GM20431 (cell line): ENCODE data around the gene CHMP4A.

Experiments used
- in situ Hi-C: fragments of 300-500 bp; cut with MseI, MboI; formaldehyde crosslinking; loops from one replicate; pipeline ENCODE4 v1.15.0; 2020; ENCODE audit warnings: low sequenced_read_pairs; ENCODE audit not compliant: unreplicated experiment

Gene CHMP4A

GRCh38 chr14:24198814-24199524, 14.3 kb downstream of the CHMP4A start:
- in situ Hi-C loops = no loop called here

GRCh38 chr14:24197056-24197450, 16.2 kb downstream of the CHMP4A start:
- in situ Hi-C loops = no loop called here

- in situ Hi-C loops = no loop called here
Observed at GRCh38 chr14:24196071-24197055, 16.9 kb downstream of the CHMP4A start.

- in situ Hi-C loops = no loop called here
Observed at GRCh38 chr14:24195186-24196070, 17.9 kb downstream of the CHMP4A start, which contains the start of gene TM9SF1. TSS of gene TM9SF1 (minus strand) at chr14:24195441. CDS start at chr14:24195019, 422 bp downstream.

GRCh38 chr14:24194873-24195185, 18.5 kb downstream of the CHMP4A start:
- in situ Hi-C loops = no loop called here

- in situ Hi-C loops = no loop called here
Observed at GRCh38 chr14:24194186-24194872, 19.0 kb downstream of the CHMP4A start.

- in situ Hi-C loops = no loop called here
Observed at GRCh38 chr14:24192933-24193332, 20.4 kb downstream of the CHMP4A start.

GRCh38 chr14:24190416-24190815, 22.9 kb downstream of the CHMP4A start:
- in situ Hi-C loops = no loop called here

GRCh38 chr14:24189460-24189859, 23.8 kb downstream of the CHMP4A start:
- in situ Hi-C loops = no loop called here

GRCh38 chr14:24189059-24189375, 24.3 kb downstream of the CHMP4A start:
- in situ Hi-C loops = no loop called here

- in situ Hi-C loops = no loop called here
Observed at GRCh38 chr14:24188251-24189058, 24.8 kb downstream of the CHMP4A start, which contains the start of gene IPO4. TSS of gene IPO4 (minus strand) at chr14:24188816. CDS start at chr14:24188787, 29 bp downstream.

- in situ Hi-C loops = no loop called here
Observed at GRCh38 chr14:24187539-24187915, 25.8 kb downstream of the CHMP4A start.

GRCh38 chr14:24186831-24187538, 26.3 kb downstream of the CHMP4A start:
- in situ Hi-C loops = no loop called here

- in situ Hi-C loops = no loop called here
Observed at GRCh38 chr14:24185741-24186140, 27.5 kb downstream of the CHMP4A start.

GRCh38 chr14:24185026-24185425, 28.3 kb downstream of the CHMP4A start:
- in situ Hi-C loops = no loop called here

- in situ Hi-C loops = no loop called here
Observed at GRCh38 chr14:24184104-24184970, 29.0 kb downstream of the CHMP4A start.

GRCh38 chr14:24183014-24183481, 30.2 kb downstream of the CHMP4A start:
- in situ Hi-C loops = no loop called here
